H1 (cell line): Measurements from ENCODE around the gene TBC1D16. TPM values are rescaled to one million over a fixed set of nuclear protein-coding genes. Genes with fewer than 3 reads are reported as not detected.
A peak's percentile ranks its signal among the peaks of the same experiment; 100 is the strongest.

Experiments used
- CTCF ChIA-PET: fragments of 300-600 bp; sonication (Branson Sonifier 250); formaldehyde crosslinking; loops from one replicate; lab custom pipeline; 2021; ENCODE audit not compliant: partially characterized antibody; lab: Charles Lee
- POLR2A ChIA-PET: fragments of 300-600 bp; sonication (Branson Sonifier 250); formaldehyde crosslinking; loops from one replicate; lab custom pipeline; 2021; ENCODE audit warnings: inconsistent platforms; ENCODE audit not compliant: partially characterized antibody; lab: Charles Lee
- DNase-seq, 2 experiments: peaks; one replicate each; pipeline versions ENCODE4 v3.0.0 to v3.0.0-alpha.2; 2010 to 2022; ENCODE audit warnings: low spot score in 2 of 2, low read depth in 1 of 2, mixed read lengths in 1 of 2
- FAIRE-seq: peaks from 2 replicates; lab custom pipeline; 2011; peaks lifted over from hg19 to GRCh38; lab: Jason Lieb, UNC
- H2AFZ ChIP-seq: 2 replicates; pipeline ENCODE4 v1.8.1; 2012; ENCODE audit warnings: low read length, inconsistent platforms
- H2AK5ac ChIP-seq: 2 replicates; pipeline ENCODE4 v1.6.1; 2013; ENCODE audit warnings: low read depth, low read length
- H2BK120ac ChIP-seq: replicated peaks from 2 replicates; pipeline ENCODE3; 2013; ENCODE audit warnings: low read depth, low read length, inconsistent platforms
- H2BK12ac ChIP-seq: 2 replicates; pipeline ENCODE4 v1.6.1; 2013; ENCODE audit warnings: low read depth, low read length
- H2BK15ac ChIP-seq: 2 replicates; pipeline ENCODE4 v1.6.1; 2013; ENCODE audit warnings: low read length
- H2BK20ac ChIP-seq: 2 replicates; pipeline ENCODE4 v1.6.1; 2013; ENCODE audit warnings: low read length
- H2BK5ac ChIP-seq: 2 replicates; pipeline ENCODE4 v1.6.1; 2013; ENCODE audit warnings: low read depth, low read length
- H3K14ac ChIP-seq: 2 replicates; pipeline ENCODE4 v1.6.1; 2013; ENCODE audit warnings: inconsistent platforms; ENCODE audit not compliant: insufficient read length
- H3K18ac ChIP-seq: 2 replicates; pipeline ENCODE4 v1.6.1; 2013; ENCODE audit warnings: low read length; ENCODE audit errors: extremely low read depth
- H3K23ac ChIP-seq: 2 replicates; pipeline ENCODE4 v1.6.1; 2013; ENCODE audit warnings: inconsistent platforms; ENCODE audit not compliant: insufficient read length
- H3K23me2 ChIP-seq: 2 replicates; pipeline ENCODE4 v1.6.1; 2013; ENCODE audit warnings: low read depth, low read length
- H3K27ac ChIP-seq: 2 replicates; pipeline ENCODE4 v1.6.1; 2011; ENCODE audit warnings: low read depth, low read length, inconsistent platforms
- H3K27me3 ChIP-seq, 4 experiments: replicated peaks in 1 of 4; 1 replicate in 1 of 4; 2 replicates in 3 of 4; pipeline versions ENCODE4 v1.6.1 to v1.8.1; 2011 to 2013; ENCODE audit warnings: low read length in 3 of 4, mild to moderate bottlenecking in 3 of 4, inconsistent platforms in 2 of 4, mixed read lengths in 2 of 4, moderate library complexity in 1 of 4; ENCODE audit not compliant: control insufficient read depth in 3 of 4, insufficient read depth in 3 of 4; ENCODE audit errors: extremely low read depth in 1 of 4
- H3K36me3 ChIP-seq, 4 experiments: 2 replicates each; pipeline versions ENCODE4 v1.6.1 to v1.8.1; 2011 to 2013; ENCODE audit warnings: mild to moderate bottlenecking in 4 of 4, low read length in 3 of 4, moderate library complexity in 2 of 4, control low read depth in 1 of 4, inconsistent platforms in 1 of 4; ENCODE audit not compliant: insufficient read depth in 4 of 4, control insufficient read depth in 2 of 4
- H3K4ac ChIP-seq: replicated peaks from 2 replicates; pipeline ENCODE3; 2013; ENCODE audit warnings: low read length, low read depth, mixed read lengths, inconsistent platforms; ENCODE audit not compliant: insufficient read length
- H3K4me1 ChIP-seq, 4 experiments: replicated peaks in 1 of 4; 1 replicate in 1 of 4; 2 replicates in 3 of 4; pipeline versions ENCODE4 v1.6.1 to v1.8.1; 2011 to 2013; ENCODE audit warnings: low read length in 3 of 4, inconsistent platforms in 2 of 4, mixed read lengths in 1 of 4; ENCODE audit not compliant: insufficient read depth in 4 of 4, control insufficient read depth in 3 of 4
- H3K4me2 ChIP-seq, 2 experiments: 2 replicates each; pipeline versions ENCODE4 v1.6.1 to v1.8.1; 2011 to 2013; ENCODE audit warnings: low read depth in 2 of 2, low read length in 2 of 2, control low read depth in 1 of 2, inconsistent platforms in 1 of 2, mild to moderate bottlenecking in 1 of 2; ENCODE audit not compliant: insufficient read depth in 1 of 2
- H3K4me3 ChIP-seq, 4 experiments: fragments of 200-600, 300-600 bp in 1 of 4; sonication (generic), shearing (Covaris generic), sonication (Bioruptor Twin) in 1 of 4; 2 replicates each; pipeline versions ENCODE4 v1.5.1 to v1.8.1; 2011 to 2016; ENCODE audit warnings: low read length in 4 of 4, low read depth in 3 of 4, control low read depth in 2 of 4, inconsistent platforms in 2 of 4, mild to moderate bottlenecking in 2 of 4, mixed read lengths in 1 of 4, moderate library complexity in 1 of 4; ENCODE audit not compliant: insufficient read depth in 2 of 4; ENCODE audit errors: extremely low read depth in 1 of 4
- H3K56ac ChIP-seq: replicated peaks from 2 replicates; pipeline ENCODE3; 2013; ENCODE audit warnings: low read depth, mild to moderate bottlenecking, mixed read lengths, low read length, inconsistent platforms; ENCODE audit not compliant: insufficient read length
- H3K79me1 ChIP-seq: 2 replicates; pipeline ENCODE4 v1.6.1; 2013; ENCODE audit warnings: low read depth, low read length, control low read depth
- H3K79me2 ChIP-seq, 2 experiments: 2 replicates each; pipeline versions ENCODE4 v1.6.1 to v1.8.1; 2012 to 2013; ENCODE audit warnings: low read length in 2 of 2, mild to moderate bottlenecking in 2 of 2, inconsistent platforms in 1 of 2; ENCODE audit not compliant: insufficient read depth in 2 of 2, control insufficient read depth in 1 of 2
- H3K9ac ChIP-seq, 4 experiments: replicated peaks in 1 of 4; 1 replicate in 1 of 4; 2 replicates in 3 of 4; pipeline versions ENCODE4 v1.6.1 to v1.8.1; 2011 to 2013; ENCODE audit warnings: low read depth in 3 of 4, low read length in 3 of 4, control low read depth in 2 of 4, mild to moderate bottlenecking in 2 of 4, moderate library complexity in 2 of 4, inconsistent platforms in 1 of 4; ENCODE audit errors: extremely low read depth in 1 of 4
- H3K9me3 ChIP-seq, 2 experiments: 2 replicates each; pipeline versions ENCODE4 v1.6.1 to v1.8.1; 2012 to 2013; ENCODE audit warnings: mild to moderate bottlenecking in 2 of 2, moderate library complexity in 2 of 2, control low read depth in 1 of 2, inconsistent platforms in 1 of 2, low read depth in 1 of 2, low read length in 1 of 2, mixed read lengths in 1 of 2; ENCODE audit not compliant: insufficient read depth in 2 of 2
- H4K20me1 ChIP-seq, 2 experiments: replicated peaks in 1 of 2; 2 replicates each; pipeline versions ENCODE3 to v1.8.1; 2011 to 2013; ENCODE audit warnings: inconsistent platforms in 2 of 2, low read length in 2 of 2, mild to moderate bottlenecking in 1 of 2; ENCODE audit not compliant: insufficient read depth in 2 of 2, control insufficient read depth in 1 of 2
- H4K5ac ChIP-seq: 2 replicates; pipeline ENCODE4 v1.6.1; 2013; ENCODE audit warnings: low read length, low read depth, mixed read lengths, inconsistent platforms; ENCODE audit not compliant: insufficient read length
- H4K8ac ChIP-seq: 2 replicates; pipeline ENCODE4 v1.8.0; 2013; ENCODE audit warnings: mild to moderate bottlenecking, moderate library complexity, low read length, inconsistent platforms; ENCODE audit not compliant: insufficient read depth; ENCODE audit errors: extremely low read depth
- H4K91ac ChIP-seq: replicated peaks from 2 replicates; pipeline ENCODE3; 2013; ENCODE audit warnings: low read length, mixed read lengths, inconsistent platforms; ENCODE audit not compliant: insufficient read length
- BCL11A ChIP-seq, 2 experiments: IDR thresholded peaks; one replicate each; pipeline ENCODE4 v1.6.1; 2011; ENCODE audit warnings: low read depth in 2 of 2, low read length in 2 of 2, mild to moderate bottlenecking in 2 of 2
- CBX8 ChIP-seq: fragments of 300-800, 300-1000 bp; sonication (generic); IDR thresholded peaks from 2 replicates; pipeline ENCODE4 v1.7.1; 2016; ENCODE audit warnings: low read depth, low read length, borderline replicate concordance
- CTCF ChIP-seq, 3 experiments: IDR thresholded peaks; 1 replicate in 2 of 3; 2 replicates in 1 of 3; pipeline versions ENCODE4 v1.5.1 to v1.6.1; 2011; ENCODE audit warnings: low read length in 3 of 3, mild to moderate bottlenecking in 3 of 3, inconsistent platforms in 2 of 3, low read depth in 1 of 3, moderate library complexity in 1 of 3; ENCODE audit not compliant: insufficient read depth in 1 of 3; ENCODE audit errors: control extremely low read depth in 1 of 3
- FOSL1 ChIP-seq: IDR thresholded peaks from 2 replicates; pipeline ENCODE4 v1.6.1; 2011; ENCODE audit warnings: mild to moderate bottlenecking, low read depth, low read length, moderate library complexity; ENCODE audit not compliant: insufficient read depth
- KDM1A ChIP-seq: fragments of 200-600, 300-600 bp; sonication (generic); IDR thresholded peaks from 2 replicates; pipeline ENCODE4 v1.7.1; 2016; ENCODE audit warnings: mild to moderate bottlenecking, low read length, borderline replicate concordance
- RAD21 ChIP-seq, 2 experiments: IDR thresholded peaks in 1 of 2; conservative IDR thresholded peaks in 1 of 2; 2 replicates each; pipeline ENCODE4 v1.6.1; 2011; ENCODE audit warnings: low read depth in 2 of 2, low read length in 2 of 2, improper control_type of control experiment in 1 of 2, inconsistent platforms in 1 of 2, mild to moderate bottlenecking in 1 of 2, moderate library complexity in 1 of 2
- SP4 ChIP-seq: IDR thresholded peaks from 2 replicates; pipeline ENCODE4 v1.6.1; 2012; ENCODE audit warnings: low read length, inconsistent platforms
- SRF ChIP-seq: IDR thresholded peaks from 2 replicates; pipeline ENCODE4 v1.6.1; 2011; ENCODE audit warnings: mild to moderate bottlenecking, low read depth, low read length, moderate library complexity
- WGBS, 2 experiments: shearing (Covaris generic) in 1 of 2; methylation state at CpG; one replicate each; pipeline versions ENCODE4 v1.1.6 to v1.1.7; 2013 to 2015; ENCODE audit warnings: low lambda C conversion rate in 2 of 2, mixed read lengths in 2 of 2, inconsistent platforms in 1 of 2, low coverage in 1 of 2, missing lambda C conversion rate in 1 of 2; ENCODE audit not compliant: insufficient replicate concordance in 2 of 2, insufficient coverage in 1 of 2, insufficient read length in 1 of 2; ENCODE audit errors: extremely low coverage in 1 of 2, missing lambda C conversion rate in 1 of 2; 5-methylcytosine and 5-hydroxymethylcytosine counted together
- polyA plus RNA-seq, 7 experiments: library from polyadenylated mRNA; depleted of rRNA in 3 of 7; stranded (reverse) in 5 of 7; unstranded in 2 of 7; fragments of >200 nt in 5 of 7; fragments of 200-250 nt in 2 of 7; gene quantifications; 1 replicate in 5 of 7; 2 replicates in 1 of 7; 4 replicates in 1 of 7; pipeline versions ENCODE4 v1.2.1 to v1.2.3, GENCODE V29; 2011 to 2013; ENCODE audit warnings: missing spikeins in 2 of 7, mixed read lengths in 2 of 7
- total RNA-seq: library from RNA; stranded (reverse); fragmentation: NEBNext Ultra II Directional; extraction: Animal tissue kit (Norgen Biotek cat#: 25700); gene quantifications from 2 replicates; pipeline ENCODE4 v1.2.1, GENCODE V29; 2021

TBC1D16 gene
- total and polyA plus RNA-seq, 2 of the 8 experiments (the other 6 are each of a cell fraction or from before 2014, with no cell fraction given), result 21.1 to 109 TPM

GRCh38 chr17:79883202-79883601 is 152.5 kb downstream of the TBC1D16 start:
- CTCF ChIA-PET, result interaction anchor here (0.7 to 1.8 kb wide), 8 partner anchors 9 to 100 kb away, joined by 3 to 4 read pairs (median 3); no protein-coding TSS in a partner anchor

More at GRCh38 chr17:79883202-79883601, 152.5 kb downstream of the TBC1D16 start:
- no peak overlapping the region for H3K18ac ChIP-seq
- H2AK5ac ChIP-seq, result no peak overlapping the region
- H3K9ac ChIP-seq, result no peak overlapping the region
- H3K36me3 ChIP-seq, result no peaks in the 10 kb centered on the region
- no peak overlapping the region for H2BK20ac ChIP-seq
- H3K79me2 ChIP-seq, result no peaks in the 10 kb centered on the region
- TF ChIP-seq BCL11A (IDR thresholded peaks at IDR 0.05; ENCODE audit: low read depth in 2 of 2, low read length in 2 of 2), result no peak
- no peak for TF ChIP-seq SRF
- TF ChIP-seq RAD21 (IDR thresholded peaks at IDR 0.05 in 1 of 2, conservative IDR thresholded peaks at IDR 0.05 in 1 of 2; ENCODE audit: low read depth in 2 of 2, low read length in 2 of 2), result peak in 1 of 2 experiments; percentile 38; a peak in 3 of 4 replicates
- TF ChIP-seq KDM1A, result no peak
- no peak for TF ChIP-seq CBX8
- TF ChIP-seq FOSL1, result no peak
- peak in 2 of 3 experiments; percentile 15 to 24; a peak in 2 of 4 replicates for TF ChIP-seq CTCF (IDR thresholded peaks at IDR 0.05; ENCODE audit: control extremely low read depth in 1 of 3, insufficient read depth in 1 of 3, low read depth in 1 of 3, low read length in 3 of 3)
- TF ChIP-seq SP4, result no peak
- no peak overlapping the region for H4K8ac ChIP-seq
- no peak overlapping the region for H3K4me3 ChIP-seq
- H3K14ac ChIP-seq, result no peak overlapping the region
- no peak overlapping the region for H2BK12ac ChIP-seq
- POLR2A ChIA-PET, result no interaction called here
- H3K56ac ChIP-seq, result no peak overlapping the region
- no peak overlapping the region for H3K4me2 ChIP-seq
- H3K23me2 ChIP-seq, result no peaks in the 10 kb centered on the region
- H2BK5ac ChIP-seq, result no peak overlapping the region
- no peaks in the 10 kb centered on the region for H3K9me3 ChIP-seq
- no peak overlapping the region for H3K4ac ChIP-seq
- H4K5ac ChIP-seq, result no peak overlapping the region
- H3K27me3 ChIP-seq, result no peaks in the 10 kb centered on the region; a peak in 1 of 7 replicates
- no peak overlapping the region for H2AFZ ChIP-seq
- H2BK120ac ChIP-seq, result no peak overlapping the region
- FAIRE-seq (no peak), DNase-seq (no peak)
- H2BK15ac ChIP-seq, result no peak overlapping the region
- no peaks in the 10 kb centered on the region for H4K20me1 ChIP-seq
- no peaks in the 10 kb centered on the region for H3K79me1 ChIP-seq
- 85% methylated on average over 7 of the region's 7 CpGs; no CpG with 5 or more reads in 1 of the 2 experiments for WGBS, 2 experiments
- no peak overlapping the region for H3K27ac ChIP-seq
- no peaks in the 10 kb centered on the region for H3K4me1 ChIP-seq
- H3K23ac ChIP-seq, result no peak overlapping the region
- no peak overlapping the region for H4K91ac ChIP-seq
